Fibroblast of skin of left quadriceps (primary cell): ENCODE results near the gene TRPC4AP.
"Not testable (repeated sequence)": the region's sequence is repeated elsewhere in the genome, so short reads cannot be mapped to it uniquely, and the experiment has no call there.

ENCODE experiments used
- DNase-seq, 2 experiments: peaks; one replicate each; pipeline ENCODE4 v3.0.0-alpha.2; 2013; ENCODE audit warnings: low read depth in 2 of 2

TRPC4AP gene

GRCh38 chr20:35092524-35093266 lies at the start of gene TRPC4AP:
TSS of gene TRPC4AP (minus strand) at chr20:35092807. CDS start at chr20:35092781, 26 bp downstream.
- DNase-seq: peak; percentile 75 to 76

- DNase-seq: no peak
Observed at GRCh38 chr20:35135867-35136586, 43.4 kb upstream of the TRPC4AP start.

GRCh38 chr20:35134880-35135279 lies 42.3 kb upstream of the TRPC4AP start:
- DNase-seq: no peak

GRCh38 chr20:35134472-35134871 lies 41.9 kb upstream of the TRPC4AP start:
- DNase-seq: no peak

- DNase-seq: no peak
Observed at GRCh38 chr20:35133735-35134134, 41.1 kb upstream of the TRPC4AP start.

- DNase-seq: no peak
Observed at GRCh38 chr20:35133031-35133430, 40.4 kb upstream of the TRPC4AP start.

GRCh38 chr20:35131934-35132333 lies 39.3 kb upstream of the TRPC4AP start:
- no peak for DNase-seq

- DNase-seq: no peak
Observed at GRCh38 chr20:35129647-35130069, 37.1 kb upstream of the TRPC4AP start.

- DNase-seq: no peak
Observed at GRCh38 chr20:35125753-35126152, 33.1 kb upstream of the TRPC4AP start.

- DNase-seq: no peak
Observed at GRCh38 chr20:35122756-35123405, 30.3 kb upstream of the TRPC4AP start.

GRCh38 chr20:35121186-35121585 lies 28.6 kb upstream of the TRPC4AP start:
- no peak for DNase-seq

GRCh38 chr20:35120012-35120701 lies 27.6 kb upstream of the TRPC4AP start:
- DNase-seq: no peak

- no peak for DNase-seq
Observed at GRCh38 chr20:35117629-35118028, 25.0 kb upstream of the TRPC4AP start.

GRCh38 chr20:35117196-35117595 lies 24.6 kb upstream of the TRPC4AP start:
- no peak for DNase-seq

GRCh38 chr20:35116258-35116657 lies 23.7 kb upstream of the TRPC4AP start:
- DNase-seq: no peak

- no peak for DNase-seq
Observed at GRCh38 chr20:35115606-35116005, 23.0 kb upstream of the TRPC4AP start.

GRCh38 chr20:35112276-35112675 lies 19.7 kb upstream of the TRPC4AP start:
- DNase-seq: not testable (repeated sequence)

GRCh38 chr20:35111141-35111888 lies 18.7 kb upstream of the TRPC4AP start:
- DNase-seq: peak in 1 of 2 experiments; percentile 23

GRCh38 chr20:35108921-35109320 lies 16.3 kb upstream of the TRPC4AP start:
- DNase-seq: no peak

GRCh38 chr20:35106827-35107380 lies 14.3 kb upstream of the TRPC4AP start:
- no peak for DNase-seq
